Measurements from ENCODE around the gene DYDC2.

DNA sequence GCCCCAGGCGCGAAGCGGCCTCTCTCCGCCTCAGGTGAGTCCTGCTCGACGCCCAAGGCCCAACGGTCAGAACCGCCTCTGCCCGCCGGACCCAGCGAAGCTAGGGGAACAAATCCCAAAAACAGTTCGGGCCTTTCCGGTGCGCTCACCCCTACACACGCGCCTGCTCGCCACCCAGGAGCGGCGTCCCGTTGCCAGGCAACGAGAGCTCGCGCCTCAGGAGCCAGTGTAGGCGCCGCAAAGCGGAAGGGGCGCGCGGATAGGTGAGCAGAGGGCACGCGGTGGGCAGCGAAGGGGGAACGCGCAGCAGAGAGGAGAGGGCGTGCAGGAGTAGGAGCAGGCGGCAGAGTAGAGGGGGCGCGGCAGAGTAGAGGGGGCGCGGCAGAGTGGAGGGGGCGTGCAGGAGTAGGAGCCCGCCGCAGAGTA is at the start of gene DYDC2, which contains the start of gene DYDC1:
- TF ChIP-seq, protein P1, sequence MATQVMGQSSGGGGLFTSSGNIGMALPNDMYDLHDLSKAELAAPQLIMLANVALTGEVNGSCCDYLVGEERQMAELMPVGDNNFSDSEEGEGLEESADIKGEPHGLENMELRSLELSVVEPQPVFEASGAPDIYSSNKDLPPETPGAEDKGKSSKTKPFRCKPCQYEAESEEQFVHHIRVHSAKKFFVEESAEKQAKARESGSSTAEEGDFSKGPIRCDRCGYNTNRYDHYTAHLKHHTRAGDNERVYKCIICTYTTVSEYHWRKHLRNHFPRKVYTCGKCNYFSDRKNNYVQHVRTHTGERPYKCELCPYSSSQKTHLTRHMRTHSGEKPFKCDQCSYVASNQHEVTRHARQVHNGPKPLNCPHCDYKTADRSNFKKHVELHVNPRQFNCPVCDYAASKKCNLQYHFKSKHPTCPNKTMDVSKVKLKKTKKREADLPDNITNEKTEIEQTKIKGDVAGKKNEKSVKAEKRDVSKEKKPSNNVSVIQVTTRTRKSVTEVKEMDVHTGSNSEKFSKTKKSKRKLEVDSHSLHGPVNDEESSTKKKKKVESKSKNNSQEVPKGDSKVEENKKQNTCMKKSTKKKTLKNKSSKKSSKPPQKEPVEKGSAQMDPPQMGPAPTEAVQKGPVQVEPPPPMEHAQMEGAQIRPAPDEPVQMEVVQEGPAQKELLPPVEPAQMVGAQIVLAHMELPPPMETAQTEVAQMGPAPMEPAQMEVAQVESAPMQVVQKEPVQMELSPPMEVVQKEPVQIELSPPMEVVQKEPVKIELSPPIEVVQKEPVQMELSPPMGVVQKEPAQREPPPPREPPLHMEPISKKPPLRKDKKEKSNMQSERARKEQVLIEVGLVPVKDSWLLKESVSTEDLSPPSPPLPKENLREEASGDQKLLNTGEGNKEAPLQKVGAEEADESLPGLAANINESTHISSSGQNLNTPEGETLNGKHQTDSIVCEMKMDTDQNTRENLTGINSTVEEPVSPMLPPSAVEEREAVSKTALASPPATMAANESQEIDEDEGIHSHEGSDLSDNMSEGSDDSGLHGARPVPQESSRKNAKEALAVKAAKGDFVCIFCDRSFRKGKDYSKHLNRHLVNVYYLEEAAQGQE (IDR thresholded peaks at IDR 0.05; ENCODE audit: low read depth) = no peak
- TF ChIP-seq CEBPB (IDR thresholded peaks at IDR 0.05) (no peak), NFIC (IDR thresholded peaks at IDR 0.05) (no peak), TEAD4 (IDR thresholded peaks at IDR 0.05) (no peak), EP300 (IDR thresholded peaks at IDR 0.05; ENCODE audit: borderline replicate concordance) (no peak), RAD21 (IDR thresholded peaks at IDR 0.05; ENCODE audit: low read depth) (no peak), FOXM1 (IDR thresholded peaks at IDR 0.05; ENCODE audit: borderline replicate concordance, low read depth) (no peak)

All from Ishikawa (cell line).